Calu3 (cell line): ENCODE results near the gene CFAP73. TPM values are rescaled to one million over a fixed set of nuclear protein-coding genes. Genes with fewer than 3 reads are reported as not detected.

Source experiments
- BruUV-seq: library from RNA; stranded (reverse); fragments of 400-500 nt; replicated peaks from 2 replicates; lab custom pipeline; 2021; lab: Mats Ljungman, UMichigan
- CTCF ChIA-PET: fragments of 300-600 bp; sonication (Branson Sonifier 250); formaldehyde crosslinking; loops from one replicate; lab custom pipeline; 2022; ENCODE audit warnings: antibody characterized with exemption; lab: Charles Lee
- DNase-seq: peaks from one replicate; pipeline ENCODE4 v3.0.0; 2022
- H3K27ac Mint-ChIP-seq: one replicate; pipeline ENCODE4 v1.8.0; 2022; ENCODE audit warnings: mixed read lengths; ENCODE audit not compliant: unreplicated experiment
- H3K27me3 Mint-ChIP-seq: one replicate; pipeline ENCODE4 v1.8.0; 2022; ENCODE audit warnings: mixed read lengths; ENCODE audit not compliant: unreplicated experiment
- H3K36me3 Mint-ChIP-seq: one replicate; pipeline ENCODE4 v1.8.0; 2022; ENCODE audit warnings: mild to moderate bottlenecking, moderate library complexity, mixed read lengths; ENCODE audit not compliant: insufficient read depth, unreplicated experiment
- H3K4me1 Mint-ChIP-seq: one replicate; pipeline ENCODE4 v1.8.0; 2022; ENCODE audit warnings: mild to moderate bottlenecking, low read depth, mixed read lengths; ENCODE audit not compliant: unreplicated experiment
- H3K4me3 Mint-ChIP-seq: one replicate; pipeline ENCODE4 v1.8.0; 2022; ENCODE audit warnings: mild to moderate bottlenecking, low read depth, moderate library complexity, mixed read lengths; ENCODE audit not compliant: unreplicated experiment
- H3K9me3 Mint-ChIP-seq: one replicate; pipeline ENCODE4 v1.8.0; 2022; ENCODE audit warnings: low read depth, mixed read lengths; ENCODE audit not compliant: unreplicated experiment
- CTCF ChIP-seq: fragments of 200-600 bp; IDR thresholded peaks from one replicate; pipeline ENCODE4 v1.8.0; 2022; ENCODE audit warnings: antibody characterized with exemption; ENCODE audit not compliant: unreplicated experiment
- intact Hi-C: fragments of 100-400 bp; cut with micrococcal nuclease; formaldehyde crosslinking; loops from one replicate; pipeline ENCODE4 v1.10.0; 2022; ENCODE audit not compliant: unreplicated experiment
- total RNA-seq: library from RNA; stranded (reverse); gene quantifications from 2 replicates; pipeline ENCODE4 v1.2.3, GENCODE V29; 2022

Gene CFAP73
- total RNA-seq, 1 experiment from 2014 or later: 3.2 TPM

GRCh38 chr12:113200021-113200797 is 50.7 kb downstream of the CFAP73 start:
- BruUV-seq: no TSS peak

GRCh38 chr12:113201187-113202177 is 52.0 kb downstream of the CFAP73 start:
- Mint-ChIP-seq H3K9me3 (no peaks in the 10 kb centered on the region), H3K4me3 (no peak overlapping the region), H3K27ac (no peak overlapping the region), H3K36me3 (no peaks in the 10 kb centered on the region), H3K27me3 (no peaks in the 10 kb centered on the region), H3K4me1 (peaks cover 21% of the 10 kb centered on the region)
- intact Hi-C loops: no loop called here
- TF ChIP-seq CTCF: no peak
- CTCF ChIA-PET: no interaction called here
- BruUV-seq: no TSS peak
- no peak for DNase-seq

More at GRCh38 chr12:113200021-113200797, 50.7 kb downstream of the CFAP73 start:
- H3K9me3 Mint-ChIP-seq: no peaks in the 10 kb centered on the region
- no peak for DNase-seq
- H3K4me1 Mint-ChIP-seq: peaks cover 14% of the 10 kb centered on the region
- no peak overlapping the region for H3K27ac Mint-ChIP-seq
- H3K27me3 Mint-ChIP-seq: no peaks in the 10 kb centered on the region
- H3K36me3 Mint-ChIP-seq: no peaks in the 10 kb centered on the region
- no peak overlapping the region for H3K4me3 Mint-ChIP-seq
- intact Hi-C loops: no loop called here
- CTCF ChIA-PET: no interaction called here
- TF ChIP-seq CTCF: no peak

- intact Hi-C loops: no loop called here
- no peak for TF ChIP-seq CTCF
- Mint-ChIP-seq H3K36me3 (no peaks in the 10 kb centered on the region), H3K27me3 (no peaks in the 10 kb centered on the region), H3K27ac (no peak overlapping the region), H3K9me3 (no peaks in the 10 kb centered on the region), H3K4me1 (peaks cover 23% of the 10 kb centered on the region), H3K4me3 (no peak overlapping the region)
- no peak for DNase-seq
- CTCF ChIA-PET: no interaction called here
- BruUV-seq: no TSS peak
These were observed 53.0 kb downstream of the CFAP73 start for GRCh38 chr12:113202300-113203075.
